Measurements from ENCODE around the gene TMC4.

Gene TMC4

GRCh38 chr19:54152878-54153524 is 20.0 kb downstream of the TMC4 start:
- DNase-seq: no peak

- no peak for DNase-seq
Measured at GRCh38 chr19:54152267-54152666, 20.7 kb downstream of the TMC4 start.

GRCh38 chr19:54151362-54152035 is 21.5 kb downstream of the TMC4 start:
- no peak for DNase-seq

- DNase-seq: no peak
Measured at GRCh38 chr19:54149021-54149812, 23.7 kb downstream of the TMC4 start.

- DNase-seq: no peak
Measured at GRCh38 chr19:54148158-54148557, 24.8 kb downstream of the TMC4 start.

- no peak for DNase-seq
Measured at GRCh38 chr19:54147676-54148075, 25.3 kb downstream of the TMC4 start.

- DNase-seq: no peak
Measured at GRCh38 chr19:54145541-54146158, 27.3 kb downstream of the TMC4 start.

GRCh38 chr19:54142166-54142780 is 30.7 kb downstream of the TMC4 start:
- no peak for DNase-seq

- no peak for DNase-seq
Measured at GRCh38 chr19:54141356-54141755, 31.6 kb downstream of the TMC4 start.

GRCh38 chr19:54138489-54139256 is 34.3 kb downstream of the TMC4 start:
- DNase-seq: no peak

GRCh38 chr19:54137699-54138488 is 35.1 kb downstream of the TMC4 start, which contains the start of gene CNOT3:
Gene CNOT3 (plus strand): TSS chr19:54137762. CDS start chr19:54142979, 5,217 bp downstream.
- DNase-seq: no peak

GRCh38 chr19:54136864-54137698 is 35.9 kb downstream of the TMC4 start:
- peak; percentile 100 for DNase-seq

GRCh38 chr19:54136086-54136863 is 36.7 kb downstream of the TMC4 start:
- DNase-seq: no peak

GRCh38 chr19:54133957-54134590 is 38.9 kb downstream of the TMC4 start:
- DNase-seq: no peak

- DNase-seq: no peak
Measured at GRCh38 chr19:54133312-54133956, 39.5 kb downstream of the TMC4 start.

- DNase-seq: no peak
Measured at GRCh38 chr19:54129617-54129996, 43.4 kb downstream of the TMC4 start.

- no peak for DNase-seq
Measured at GRCh38 chr19:54128796-54129616, 44.0 kb downstream of the TMC4 start.

GRCh38 chr19:54128441-54128725 is 44.6 kb downstream of the TMC4 start:
- no peak for DNase-seq

All from midbrain (tissue), 1 donor.